ENCODE results near the gene HOXD10. TPM values are rescaled to one million over a fixed set of nuclear protein-coding genes. Genes with fewer than 3 reads are reported as not detected.

The HOXD10 gene
- total and polyA plus RNA-seq, 4 donors, result not detected

GRCh38 chr2:176104316-176105077 lies 12.1 kb upstream of the HOXD10 start:
- Histone ChIP-seq H3K36me3 (ENCODE audit: control insufficient read depth in 4 of 4, insufficient read depth in 3 of 4, low read depth in 1 of 4, low read length in 3 of 4) (no peaks in the 10 kb centered on the region), H3K27ac (ENCODE audit: low read depth in 1 of 2, low read length in 2 of 2) (no peak overlapping the region), H3K27me3 (ENCODE audit: control insufficient read depth in 4 of 4, insufficient read depth in 4 of 4, low read length in 3 of 4) (peaks cover 25 to 66% (median 36%) of the 10 kb centered on the region in 4 donors), H3K9me3 (ENCODE audit: control insufficient read depth in 4 of 4, low read length in 3 of 4) (no peaks in the 10 kb centered on the region), H3K4me1 (ENCODE audit: control insufficient read depth in 4 of 4, insufficient read depth in 4 of 4, low read length in 3 of 4) (peaks cover 0 to 21% (median 4%) of the 10 kb centered on the region in 4 donors), H3K4me3 (ENCODE audit: low read depth in 1 of 3, low read length in 3 of 3) (no peak overlapping the region), H3K9ac (ENCODE audit: low read depth in 1 of 2, low read length in 2 of 2) (no peak overlapping the region)
- WGBS, result 5% methylated on average over 56 of the region's 56 CpGs
- DNase-seq (ENCODE audit: low spot score), result no peak
- TF ChIP-seq ATF3 (IDR thresholded peaks at IDR 0.05) (no peak), YY1 (IDR thresholded peaks at IDR 0.05) (no peak), GABPA (IDR thresholded peaks at IDR 0.05 in 1 of 2, conservative IDR thresholded peaks at IDR 0.05 in 1 of 2) (no peak), FOXA2 (IDR thresholded peaks at IDR 0.05) (no peak), EGR1 (IDR thresholded peaks at IDR 0.05; ENCODE audit: low read depth in 2 of 2) (no peak), TAF1 (conservative IDR thresholded peaks at IDR 0.05) (no peak), HNF4G (IDR thresholded peaks at IDR 0.05) (no peak), REST (IDR thresholded peaks at IDR 0.05) (no peak)
- TF ChIP-seq, protein P1, sequence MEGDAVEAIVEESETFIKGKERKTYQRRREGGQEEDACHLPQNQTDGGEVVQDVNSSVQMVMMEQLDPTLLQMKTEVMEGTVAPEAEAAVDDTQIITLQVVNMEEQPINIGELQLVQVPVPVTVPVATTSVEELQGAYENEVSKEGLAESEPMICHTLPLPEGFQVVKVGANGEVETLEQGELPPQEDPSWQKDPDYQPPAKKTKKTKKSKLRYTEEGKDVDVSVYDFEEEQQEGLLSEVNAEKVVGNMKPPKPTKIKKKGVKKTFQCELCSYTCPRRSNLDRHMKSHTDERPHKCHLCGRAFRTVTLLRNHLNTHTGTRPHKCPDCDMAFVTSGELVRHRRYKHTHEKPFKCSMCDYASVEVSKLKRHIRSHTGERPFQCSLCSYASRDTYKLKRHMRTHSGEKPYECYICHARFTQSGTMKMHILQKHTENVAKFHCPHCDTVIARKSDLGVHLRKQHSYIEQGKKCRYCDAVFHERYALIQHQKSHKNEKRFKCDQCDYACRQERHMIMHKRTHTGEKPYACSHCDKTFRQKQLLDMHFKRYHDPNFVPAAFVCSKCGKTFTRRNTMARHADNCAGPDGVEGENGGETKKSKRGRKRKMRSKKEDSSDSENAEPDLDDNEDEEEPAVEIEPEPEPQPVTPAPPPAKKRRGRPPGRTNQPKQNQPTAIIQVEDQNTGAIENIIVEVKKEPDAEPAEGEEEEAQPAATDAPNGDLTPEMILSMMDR (IDR thresholded peaks at IDR 0.05; ENCODE audit: low read depth, low read length, missing input control), result no peak

DNA sequence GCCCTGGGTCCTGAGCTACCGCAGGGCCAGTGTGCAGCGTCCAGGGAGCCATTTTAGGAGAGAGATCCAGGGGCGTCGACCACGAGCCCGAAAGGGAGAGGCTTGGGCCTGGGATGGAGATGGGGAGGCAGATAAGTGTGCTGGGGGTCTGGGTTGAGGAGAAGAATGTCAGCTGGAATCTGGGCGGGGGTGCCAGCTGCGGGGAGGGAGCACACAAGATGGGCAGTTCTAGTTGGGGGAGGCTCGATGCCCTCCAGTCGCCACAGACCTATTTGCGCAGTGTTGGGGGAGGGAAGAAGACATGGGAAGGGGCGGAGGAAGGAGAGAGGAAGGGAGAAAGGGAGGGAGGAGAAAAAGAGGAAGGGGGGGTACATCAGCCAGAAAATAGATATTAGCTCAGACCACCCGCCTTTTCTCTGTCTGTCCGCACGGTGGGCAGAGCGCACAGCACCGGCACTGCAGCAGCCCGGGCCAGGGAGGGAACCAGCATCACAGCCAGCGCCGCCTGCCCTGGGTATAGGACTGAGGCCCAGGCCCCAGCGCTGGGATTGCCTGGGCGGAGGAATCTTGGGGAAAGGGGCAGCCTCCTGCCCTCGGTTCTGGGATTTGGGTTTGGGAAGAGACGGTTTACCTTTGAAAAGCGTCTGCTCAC lies 11.4 kb upstream of the HOXD10 start:
- DNase-seq (ENCODE audit: low spot score), result no peak
- no peak overlapping the region for H3K4me3 ChIP-seq (ENCODE audit: low read depth in 1 of 3, low read length in 3 of 3)
- peaks cover 0 to 21% (median 4%) of the 10 kb centered on the region in 4 donors for H3K4me1 ChIP-seq (ENCODE audit: control insufficient read depth in 4 of 4, insufficient read depth in 4 of 4, low read length in 3 of 4)
- no peaks in the 10 kb centered on the region for H3K36me3 ChIP-seq (ENCODE audit: control insufficient read depth in 4 of 4, insufficient read depth in 3 of 4, low read depth in 1 of 4, low read length in 3 of 4)
- peaks cover 25 to 65% (median 36%) of the 10 kb centered on the region in 4 donors for H3K27me3 ChIP-seq (ENCODE audit: control insufficient read depth in 4 of 4, insufficient read depth in 4 of 4, low read length in 3 of 4)
- WGBS, result 10% methylated on average over 25 of the region's 25 CpGs
- H3K9ac ChIP-seq (ENCODE audit: low read depth in 1 of 2, low read length in 2 of 2), result no peak overlapping the region
- no peaks in the 10 kb centered on the region for H3K9me3 ChIP-seq (ENCODE audit: control insufficient read depth in 4 of 4, low read length in 3 of 4)
- H3K27ac ChIP-seq (ENCODE audit: low read depth in 1 of 2, low read length in 2 of 2), result no peak overlapping the region
- TF ChIP-seq JUND (IDR thresholded peaks at IDR 0.05) (no peak), GABPA (IDR thresholded peaks at IDR 0.05 in 1 of 2, conservative IDR thresholded peaks at IDR 0.05 in 1 of 2) (no peak), HNF4G (IDR thresholded peaks at IDR 0.05) (no peak), RAD21 (IDR thresholded peaks at IDR 0.05) (no peak), ATF3 (IDR thresholded peaks at IDR 0.05) (no peak), FOXA1 (IDR thresholded peaks at IDR 0.05) (no peak), EGR1 (IDR thresholded peaks at IDR 0.05; ENCODE audit: low read depth in 2 of 2) (no peak), YY1 (IDR thresholded peaks at IDR 0.05) (no peak), NR2F2 (IDR thresholded peaks at IDR 0.05) (no peak), REST (IDR thresholded peaks at IDR 0.05) (no peak)
- TF ChIP-seq, protein P1 (IDR thresholded peaks at IDR 0.05; ENCODE audit: low read depth, low read length, missing input control), result no peak
- TF ChIP-seq, protein P2, sequence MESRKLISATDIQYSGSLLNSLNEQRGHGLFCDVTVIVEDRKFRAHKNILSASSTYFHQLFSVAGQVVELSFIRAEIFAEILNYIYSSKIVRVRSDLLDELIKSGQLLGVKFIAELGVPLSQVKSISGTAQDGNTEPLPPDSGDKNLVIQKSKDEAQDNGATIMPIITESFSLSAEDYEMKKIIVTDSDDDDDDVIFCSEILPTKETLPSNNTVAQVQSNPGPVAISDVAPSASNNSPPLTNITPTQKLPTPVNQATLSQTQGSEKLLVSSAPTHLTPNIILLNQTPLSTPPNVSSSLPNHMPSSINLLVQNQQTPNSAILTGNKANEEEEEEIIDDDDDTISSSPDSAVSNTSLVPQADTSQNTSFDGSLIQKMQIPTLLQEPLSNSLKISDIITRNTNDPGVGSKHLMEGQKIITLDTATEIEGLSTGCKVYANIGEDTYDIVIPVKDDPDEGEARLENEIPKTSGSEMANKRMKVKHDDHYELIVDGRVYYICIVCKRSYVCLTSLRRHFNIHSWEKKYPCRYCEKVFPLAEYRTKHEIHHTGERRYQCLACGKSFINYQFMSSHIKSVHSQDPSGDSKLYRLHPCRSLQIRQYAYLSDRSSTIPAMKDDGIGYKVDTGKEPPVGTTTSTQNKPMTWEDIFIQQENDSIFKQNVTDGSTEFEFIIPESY (IDR thresholded peaks at IDR 0.05), result no peak
